ENCODE data around the gene HMGN3. TPM values are rescaled to one million over a fixed set of nuclear protein-coding genes. Genes with fewer than 3 reads are reported as not detected.
A peak's percentile ranks its signal among the peaks of the same experiment; 100 is the strongest.

HMGN3 gene
- total RNA-seq, 1 experiment from 2014 or later = 151 TPM

GRCh38 chr6:79234150-79235022 lies at the start of gene HMGN3 (continued):
- no peak for TF ChIP-seq IRF2 (CRISPR knock-in tag; IDR thresholded peaks at IDR 0.05; ENCODE audit: borderline replicate concordance, low read depth)
- 0 out of 2 replicates have a peak, but pooled peaks have one; percentile 46 for TF ChIP-seq SMAD4 (CRISPR knock-in tag; IDR thresholded peaks at IDR 0.05)
- TF ChIP-seq CREB1 (CRISPR knock-in tag; IDR thresholded peaks at IDR 0.05) = peak; percentile 80; the same call in 1 of the 2 replicates
- no peak for TF ChIP-seq GRHL2 (CRISPR knock-in tag; IDR thresholded peaks at IDR 0.05; ENCODE audit: insufficient replicate concordance, severe bottlenecking)
- TF ChIP-seq GTF2I (CRISPR knock-in tag; conservative IDR thresholded peaks at IDR 0.05) = no peak
- TF ChIP-seq ZNF671 (CRISPR knock-in tag; IDR thresholded peaks at IDR 0.05) = no peak
- TF ChIP-seq ZNF396 (CRISPR knock-in tag; IDR thresholded peaks at IDR 0.05; ENCODE audit: borderline replicate concordance) = no peak
- TF ChIP-seq PRDM15 (CRISPR knock-in tag; IDR thresholded peaks at IDR 0.05) = peak; percentile 55; the same call in 1 of the 2 replicates
- peak; percentile 82; the same call in 1 of the 2 replicates for TF ChIP-seq NFE2L1 (CRISPR knock-in tag; IDR thresholded peaks at IDR 0.05)
- peak; percentile 86 for TF ChIP-seq FOXP4 (CRISPR knock-in tag; IDR thresholded peaks at IDR 0.05)
- no peak for TF ChIP-seq CREM (CRISPR knock-in tag; IDR thresholded peaks at IDR 0.05)
- peak; percentile 79 for TF ChIP-seq E2F5 (CRISPR knock-in tag; IDR thresholded peaks at IDR 0.05)
- TF ChIP-seq TP53 (CRISPR knock-in tag; IDR thresholded peaks at IDR 0.05) = peak; percentile 95
- TF ChIP-seq AR (CRISPR knock-in tag; IDR thresholded peaks at IDR 0.05) = no peak
- TF ChIP-seq FOXP1 (CRISPR knock-in tag; IDR thresholded peaks at IDR 0.05; ENCODE audit: borderline replicate concordance) = peak; percentile 95; the same call in 1 of the 2 replicates
- no peak for TF ChIP-seq ATF6 (CRISPR knock-in tag; IDR thresholded peaks at IDR 0.05)
- peak; percentile 67; the same call in 1 of the 2 replicates for TF ChIP-seq SMAD3 (CRISPR knock-in tag; IDR thresholded peaks at IDR 0.05; ENCODE audit: borderline replicate concordance)
- TF ChIP-seq ZNF138 (CRISPR knock-in tag; conservative IDR thresholded peaks at IDR 0.05) = peak; percentile 86
- no peak for TF ChIP-seq PRRX2 (CRISPR knock-in tag; IDR thresholded peaks at IDR 0.05)
- TF ChIP-seq ELF4 (CRISPR knock-in tag; IDR thresholded peaks at IDR 0.05; ENCODE audit: low read depth) = no peak
- TF ChIP-seq TEAD4 (CRISPR knock-in tag; IDR thresholded peaks at IDR 0.05) = peak; percentile 69; the same call in 1 of the 2 replicates
- TF ChIP-seq ZBTB21 (CRISPR knock-in tag; IDR thresholded peaks at IDR 0.05; ENCODE audit: borderline replicate concordance) = peak; percentile 93
- TF ChIP-seq SP1 (CRISPR knock-in tag; conservative IDR thresholded peaks at IDR 0.05) = peak; percentile 84
- TF ChIP-seq USF2 (CRISPR knock-in tag; IDR thresholded peaks at IDR 0.05) = 0 out of 2 replicates have a peak, but pooled peaks have one; percentile 7
